ENCODE measurements around the gene ABLIM2.

Gene ABLIM2

DNA sequence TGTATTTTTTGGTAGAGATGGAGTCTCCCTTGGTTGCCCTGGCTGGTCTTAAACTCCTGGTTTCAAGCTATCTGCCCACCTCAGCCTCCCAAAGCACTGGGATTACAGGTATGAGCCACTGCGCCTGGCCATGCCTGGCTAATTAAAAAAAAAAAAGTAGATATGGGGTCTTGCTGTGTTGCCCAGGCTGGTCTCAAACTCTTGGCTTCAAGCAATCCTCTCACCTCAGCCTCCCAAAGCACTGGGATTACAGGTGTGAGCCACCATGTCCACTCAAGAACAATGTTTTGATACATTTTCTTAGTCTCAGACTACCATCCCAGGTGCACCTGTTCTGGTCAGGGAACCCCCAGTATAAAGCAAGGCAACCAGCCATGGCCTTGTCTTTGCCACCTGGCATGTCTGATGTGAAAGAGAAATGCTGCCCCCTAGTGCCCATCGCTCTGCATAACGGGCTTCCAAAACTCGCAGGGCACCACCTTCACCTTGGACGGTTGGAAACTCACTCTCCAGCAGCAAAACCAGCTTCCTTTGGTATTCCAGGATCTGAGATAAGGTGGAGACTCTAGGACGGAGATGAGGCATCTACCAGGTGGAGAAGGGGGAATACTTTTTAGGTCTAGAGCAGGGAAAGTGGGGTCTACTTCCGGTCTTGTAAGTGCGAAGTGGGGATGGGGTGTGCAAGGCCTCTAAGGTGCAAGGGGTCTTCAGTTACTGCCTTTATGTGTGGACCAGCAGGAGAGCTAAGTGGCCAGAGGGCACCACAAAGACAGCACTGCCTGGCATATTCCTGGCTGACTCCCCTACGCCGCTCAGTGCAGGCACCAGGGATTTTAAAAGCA is 171.2 kb downstream of the ABLIM2 start:
- TF ChIP-seq TOX (CRISPR knock-in tag; IDR thresholded peaks at IDR 0.05; ENCODE audit: borderline replicate concordance) = no peak
- no peak for TF ChIP-seq ARNTL (CRISPR knock-in tag; IDR thresholded peaks at IDR 0.05; ENCODE audit: borderline replicate concordance, low read depth)
- TF ChIP-seq CSDC2 (CRISPR knock-in tag; IDR thresholded peaks at IDR 0.05) = no peak
- TF ChIP-seq POU6F1 (CRISPR knock-in tag; IDR thresholded peaks at IDR 0.05; ENCODE audit: borderline replicate concordance, low read depth) = no peak
- no peak for TF ChIP-seq CSRNP3 (CRISPR knock-in tag; IDR thresholded peaks at IDR 0.05)
- TF ChIP-seq ZFP3 (CRISPR knock-in tag; IDR thresholded peaks at IDR 0.05) = no peak
- TF ChIP-seq ESRRG (CRISPR knock-in tag; IDR thresholded peaks at IDR 0.05) = no peak
- peak; percentile 94 for ATAC-seq

GRCh38 chr4:7985891-7986441 is 172.6 kb downstream of the ABLIM2 start:
- ATAC-seq = no peak
- TF ChIP-seq ISL1 (CRISPR knock-in tag; IDR thresholded peaks at IDR 0.05) (no peak), CREB5 (CRISPR knock-in tag; IDR thresholded peaks at IDR 0.05; ENCODE audit: low read depth) (no peak), OSR1 (CRISPR knock-in tag; IDR thresholded peaks at IDR 0.05) (no peak), CSDC2 (CRISPR knock-in tag; IDR thresholded peaks at IDR 0.05) (no peak), GLIS3 (CRISPR knock-in tag; IDR thresholded peaks at IDR 0.05) (no peak), RARB (CRISPR knock-in tag; IDR thresholded peaks at IDR 0.05) (no peak), ZFP3 (CRISPR knock-in tag; IDR thresholded peaks at IDR 0.05) (no peak), PATZ1 (CRISPR knock-in tag; IDR thresholded peaks at IDR 0.05; ENCODE audit: borderline replicate concordance) (no peak)

DNA sequence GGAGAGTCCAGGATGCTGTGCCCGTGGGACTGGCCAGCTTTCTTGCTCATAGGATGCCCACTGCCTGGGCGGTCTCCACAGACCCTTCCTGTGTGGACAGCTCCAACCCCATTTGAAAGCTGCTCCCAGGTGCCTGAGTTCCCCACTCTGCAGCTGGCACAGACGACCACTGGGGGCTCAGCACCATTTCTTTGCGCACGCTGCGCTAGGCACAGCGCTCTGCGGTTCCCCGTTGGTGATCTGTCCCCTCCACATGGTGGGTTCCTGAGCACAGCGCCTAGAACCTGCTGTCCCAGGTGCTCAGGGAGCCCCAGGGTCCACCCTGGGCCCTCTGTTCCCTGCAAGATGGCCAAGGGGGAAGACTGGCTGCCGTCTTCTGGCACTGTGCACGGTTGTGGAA is 173.5 kb downstream of the ABLIM2 start:
- no peak for TF ChIP-seq RARB (CRISPR knock-in tag; IDR thresholded peaks at IDR 0.05)
- no peak for TF ChIP-seq POU6F1 (CRISPR knock-in tag; IDR thresholded peaks at IDR 0.05; ENCODE audit: borderline replicate concordance, low read depth)
- TF ChIP-seq ZC3H10 (CRISPR knock-in tag; IDR thresholded peaks at IDR 0.05) = no peak
- no peak for TF ChIP-seq CREB5 (CRISPR knock-in tag; IDR thresholded peaks at IDR 0.05; ENCODE audit: low read depth)
- TF ChIP-seq ZFP30 (CRISPR knock-in tag; IDR thresholded peaks at IDR 0.05) = no peak
- no peak for TF ChIP-seq TOX (CRISPR knock-in tag; IDR thresholded peaks at IDR 0.05; ENCODE audit: borderline replicate concordance)
- TF ChIP-seq PPARA (CRISPR knock-in tag; IDR thresholded peaks at IDR 0.05; ENCODE audit: borderline replicate concordance) = no peak
- TF ChIP-seq ZNF70 (CRISPR knock-in tag; IDR thresholded peaks at IDR 0.05) = no peak
- no peak for TF ChIP-seq GLIS3 (CRISPR knock-in tag; IDR thresholded peaks at IDR 0.05)
- no peak for TF ChIP-seq ESRRG (CRISPR knock-in tag; IDR thresholded peaks at IDR 0.05)
- no peak for TF ChIP-seq SNAI2 (CRISPR knock-in tag; IDR thresholded peaks at IDR 0.05)
- TF ChIP-seq CSRNP3 (CRISPR knock-in tag; IDR thresholded peaks at IDR 0.05) = no peak
- TF ChIP-seq OSR1 (CRISPR knock-in tag; IDR thresholded peaks at IDR 0.05) = no peak
- no peak for ATAC-seq

All from SK-N-SH treated with all-trans-retinoic acid at 6 μM for 48 hours (cell line).